SK-N-SH (cell line): Measurements from ENCODE around the gene MBD3L4. TPM values are rescaled to one million over a fixed set of nuclear protein-coding genes. Genes with fewer than 3 reads are reported as not detected.
A peak's percentile ranks its signal among the peaks of the same experiment; 100 is the strongest.

ENCODE experiments used
- CTCF ChIA-PET: fragments of 300-600, 350-600 bp; formaldehyde crosslinking; extraction: SDS; loops from one replicate; lab custom pipeline; 2021; lab: Yijun Ruan, JAX
- POLR2A ChIA-PET: fragments of 350-600 bp; sonication (Branson Sonifier 250); formaldehyde crosslinking; extraction: SDS; loops from one replicate; lab custom pipeline; 2020; ENCODE audit warnings: antibody characterized with exemption, inconsistent platforms; lab: Yijun Ruan, JAX
- DNase-seq: peaks from one replicate; pipeline ENCODE4 v3.0.0; 2012
- H2AFZ ChIP-seq: fragments of 200-600 bp; sonication (generic); 2 replicates; pipeline ENCODE4 v1.8.1; 2016; ENCODE audit warnings: antibody characterized with exemption, mild to moderate bottlenecking, low read depth
- H3F3A ChIP-seq: fragments of 200-600 bp; sonication (generic); replicated peaks from 2 replicates; pipeline ENCODE3; 2016; ENCODE audit warnings: antibody characterized with exemption, mild to moderate bottlenecking; ENCODE audit not compliant: insufficient read depth
- H3K27ac ChIP-seq, 2 experiments: fragments of 200-500 bp in 1 of 2; fragments of 200-600 bp in 1 of 2; sonication (Bioruptor generic) in 1 of 2; sonication (generic), shearing (Covaris generic) in 1 of 2; 2 replicates each; pipeline versions ENCODE4 v1.5.1 to v1.6.1; 2014 to 2016; ENCODE audit warnings: low read depth in 2 of 2, inconsistent platforms in 1 of 2, low read length in 1 of 2, mild to moderate bottlenecking in 1 of 2, mixed read lengths in 1 of 2
- H3K27me3 ChIP-seq: fragments of 200-600 bp; sonication (generic), shearing (Covaris generic); 2 replicates; pipeline ENCODE4 v1.6.1; 2016; ENCODE audit warnings: mixed run types; ENCODE audit not compliant: insufficient read depth
- H3K36me3 ChIP-seq, 2 experiments: fragments of 200-500 bp in 1 of 2; fragments of 200-600 bp in 1 of 2; sonication (Bioruptor generic) in 1 of 2; sonication (generic) in 1 of 2; replicated peaks in 1 of 2; 2 replicates each; pipeline versions ENCODE3 to v1.5.1; 2014 to 2016; ENCODE audit warnings: low read length in 1 of 2, mild to moderate bottlenecking in 1 of 2; ENCODE audit not compliant: insufficient read depth in 2 of 2, control insufficient read depth in 1 of 2
- H3K4me1 ChIP-seq, 2 experiments: fragments of 200-500 bp in 1 of 2; fragments of 200-600 bp in 1 of 2; sonication (Bioruptor generic) in 1 of 2; sonication (generic), shearing (Covaris generic) in 1 of 2; 2 replicates each; pipeline versions ENCODE4 v1.5.1 to v1.6.1; 2014 to 2016; ENCODE audit warnings: low read depth in 1 of 2, low read length in 1 of 2, mixed run types in 1 of 2; ENCODE audit not compliant: insufficient read depth in 2 of 2, control insufficient read depth in 1 of 2
- H3K4me2 ChIP-seq: fragments of 200-600 bp; sonication (generic), shearing (Covaris generic); 2 replicates; pipeline ENCODE4 v1.6.1; 2017; ENCODE audit warnings: mixed run types
- H3K4me3 ChIP-seq, 2 experiments: fragments of 200-500 bp in 1 of 2; fragments of 200-600 bp in 1 of 2; sonication (Bioruptor generic) in 1 of 2; sonication (generic), shearing (Covaris generic) in 1 of 2; 2 replicates each; pipeline versions ENCODE4 v1.5.1 to v1.8.1; 2014 to 2016; ENCODE audit warnings: low read depth in 2 of 2, inconsistent platforms in 1 of 2, low read length in 1 of 2, mild to moderate bottlenecking in 1 of 2, mixed read lengths in 1 of 2, moderate library complexity in 1 of 2
- H3K79me2 ChIP-seq: fragments of 200-600 bp; sonication (generic); 2 replicates; pipeline ENCODE4 v1.8.1; 2017; ENCODE audit warnings: mild to moderate bottlenecking; ENCODE audit not compliant: insufficient read depth
- H3K9ac ChIP-seq: fragments of 200-600 bp; sonication (generic); 2 replicates; pipeline ENCODE4 v1.6.1; 2017; ENCODE audit warnings: mixed run types
- H3K9me2 ChIP-seq: fragments of 200-600 bp; sonication (generic); 2 replicates; pipeline ENCODE4 v1.6.1; 2017; ENCODE audit warnings: mixed run types
- H3K9me3 ChIP-seq: fragments of 200-600 bp; sonication (generic); 2 replicates; pipeline ENCODE4 v1.6.1; 2017; ENCODE audit warnings: mixed run types, mild to moderate bottlenecking, moderate library complexity
- H4K20me1 ChIP-seq: fragments of 200-600 bp; sonication (generic); 2 replicates; pipeline ENCODE4 v1.6.1; 2017; ENCODE audit warnings: mild to moderate bottlenecking, mixed run types; ENCODE audit not compliant: insufficient read depth
- CHD2 ChIP-seq: fragments of 150-350 bp; IDR thresholded peaks from 2 replicates; pipeline ENCODE4 v1.6.1; 2018; ENCODE audit warnings: low read length; ENCODE audit not compliant: partially characterized antibody
- ELF1 ChIP-seq: IDR thresholded peaks from 2 replicates; pipeline ENCODE4 v1.4.0; 2012
- EP300 ChIP-seq, 2 experiments: IDR thresholded peaks; 2 replicates each; pipeline versions ENCODE4 v1.4.0 to v1.6.1; 2012; ENCODE audit warnings: borderline replicate concordance in 1 of 2, low read depth in 1 of 2, low read length in 1 of 2
- EZH2phosphoT487 ChIP-seq: fragments of 200-600 bp; sonication (generic); IDR thresholded peaks from 2 replicates; pipeline ENCODE4 v1.6.1; 2017; ENCODE audit warnings: low read depth, mixed run types, mild to moderate bottlenecking, antibody characterized with exemption, moderate library complexity, borderline replicate concordance
- FOSL2 ChIP-seq: IDR thresholded peaks from 2 replicates; pipeline ENCODE4 v1.4.0; 2012; ENCODE audit warnings: low read depth, mild to moderate bottlenecking, moderate library complexity, borderline replicate concordance
- FOXJ3 ChIP-seq: sonication (generic); formaldehyde crosslinking; IDR thresholded peaks from 2 replicates; pipeline ENCODE4 v1.5.1; 2020; ENCODE audit warnings: mild to moderate bottlenecking, missing genetic modification reagents
- GABPA ChIP-seq: IDR thresholded peaks from 2 replicates; pipeline ENCODE4 v1.4.0; 2012; ENCODE audit warnings: low read depth, mild to moderate bottlenecking
- MEF2A ChIP-seq: IDR thresholded peaks from 2 replicates; pipeline ENCODE4 v1.4.0; 2012; ENCODE audit warnings: low read depth, borderline replicate concordance
- NFIC ChIP-seq: IDR thresholded peaks from 2 replicates; pipeline ENCODE4 v1.4.0; 2012; ENCODE audit warnings: borderline replicate concordance
- PBX3 ChIP-seq: IDR thresholded peaks from 2 replicates; pipeline ENCODE4; 2012
- POLR2AphosphoS5 ChIP-seq: IDR thresholded peaks from 2 replicates; pipeline ENCODE4 v1.6.1; 2012; ENCODE audit warnings: low read depth, low read length
- RAD21 ChIP-seq: IDR thresholded peaks from 2 replicates; pipeline ENCODE4 v1.6.1; 2012; ENCODE audit warnings: mild to moderate bottlenecking, low read length
- RCOR1 ChIP-seq: fragments of 150-350 bp; IDR thresholded peaks from 2 replicates; pipeline ENCODE4 v1.6.1; 2017; ENCODE audit warnings: antibody characterized with exemption, low read length
- RFX5 ChIP-seq: IDR thresholded peaks from 2 replicates; pipeline ENCODE4 v1.6.1; 2012; ENCODE audit warnings: mild to moderate bottlenecking, improper control_type of control experiment, low read length
- RXRA ChIP-seq: IDR thresholded peaks from 2 replicates; pipeline ENCODE4 v1.4.0; 2012; ENCODE audit warnings: low read depth, mild to moderate bottlenecking, borderline replicate concordance
- SIN3A ChIP-seq: IDR thresholded peaks from 2 replicates; pipeline ENCODE4 v1.6.1; 2012; ENCODE audit warnings: low read depth, mild to moderate bottlenecking, low read length, moderate library complexity, borderline replicate concordance
- SMC3 ChIP-seq: IDR thresholded peaks from 2 replicates; pipeline ENCODE4 v1.6.1; 2012; ENCODE audit warnings: low read depth, low read length, improper control_type of control experiment
- TCF12 ChIP-seq: IDR thresholded peaks from 2 replicates; pipeline ENCODE4 v1.4.0; 2012
- TEAD4 ChIP-seq: IDR thresholded peaks from 2 replicates; pipeline ENCODE4 v1.4.0; 2012; ENCODE audit warnings: mild to moderate bottlenecking, borderline replicate concordance; ENCODE audit not compliant: insufficient read depth
- YY1 ChIP-seq: IDR thresholded peaks from 2 replicates; pipeline ENCODE4 v1.4.0; 2012; ENCODE audit warnings: low read depth, mild to moderate bottlenecking
- WGBS: methylation state at CpG from one replicate; pipeline ENCODE4 v1.1.6; 2017; ENCODE audit warnings: low lambda C conversion rate; 5-methylcytosine and 5-hydroxymethylcytosine counted together
- polyA plus RNA-seq, 3 experiments: library from polyadenylated mRNA; depleted of rRNA; stranded (reverse); fragments of >200 nt; gene quantifications; 2 replicates each; pipeline ENCODE4 v1.2.3, GENCODE V29; 2012
- TF ChIP-seq, protein P1 (sequence below): IDR thresholded peaks from 2 replicates; pipeline ENCODE4 v1.4.0; 2012; ENCODE audit warnings: low read depth, borderline replicate concordance
- TF ChIP-seq, protein P2 (sequence below): fragments of 150-350 bp; IDR thresholded peaks from 2 replicates; pipeline ENCODE4 v1.6.1; 2016; ENCODE audit warnings: mild to moderate bottlenecking, low read depth, low read length

The MBD3L4 gene
- polyA plus RNA-seq, 1 of the 3 experiments (the other 2 are of a cell fraction), result not detected

GRCh38 chr19:7069904-7070226, 29.9 kb upstream of the MBD3L4 start:
- H3K27me3 ChIP-seq, result peaks cover 4% of the 10 kb centered on the region; the same call in 1 of the 2 replicates
- H3K4me1 ChIP-seq, result peaks cover 3 to 4% of the 10 kb centered on the region in 2 experiments; a peak in 2 of 4 replicates
- CTCF ChIA-PET, result interaction anchor here (1.6 to 2.5 kb wide), 2 partner anchors 32 to 271 kb away, joined by 4 to 8 read pairs; no protein-coding TSS in a partner anchor
- DNase-seq, result no peak
- H3K36me3 ChIP-seq, result peaks cover 21 to 41% of the 10 kb centered on the region in 2 experiments
- peak overlapping the region; percentile 82 to 85 for H3K27ac ChIP-seq
- peak overlapping the region; percentile 79 for H3K4me2 ChIP-seq
- POLR2A ChIA-PET, result interaction anchor here (0.6 to 1.9 kb wide), 5 partner anchors 8 to 289 kb away, joined by 3 to 15 read pairs (median 4); no protein-coding TSS in a partner anchor
- H3K79me2 ChIP-seq, result peaks cover 18% of the 10 kb centered on the region
- peak overlapping the region; percentile 84 to 86 for H3K4me3 ChIP-seq
- 0% methylated on average over 4 of the region's 12 CpGs for WGBS
- H3K9me2 ChIP-seq, result no peaks in the 10 kb centered on the region
- H2AFZ ChIP-seq, result peak overlapping the region; percentile 90
- H4K20me1 ChIP-seq, result no peaks in the 10 kb centered on the region
- peaks cover 12% of the 10 kb centered on the region for H3F3A ChIP-seq
- H3K9me3 ChIP-seq, result no peaks in the 10 kb centered on the region
- TF ChIP-seq NFIC (no peak), RCOR1 (no peak), POLR2AphosphoS5 (no peak), RAD21 (no peak), TEAD4 (no peak), RXRA (no peak), EP300 (IDR thresholded peaks at IDR 0.05; ENCODE audit: borderline replicate concordance in 1 of 2, low read depth in 1 of 2, low read length in 1 of 2) (no peak)
- TF ChIP-seq, protein P1, sequence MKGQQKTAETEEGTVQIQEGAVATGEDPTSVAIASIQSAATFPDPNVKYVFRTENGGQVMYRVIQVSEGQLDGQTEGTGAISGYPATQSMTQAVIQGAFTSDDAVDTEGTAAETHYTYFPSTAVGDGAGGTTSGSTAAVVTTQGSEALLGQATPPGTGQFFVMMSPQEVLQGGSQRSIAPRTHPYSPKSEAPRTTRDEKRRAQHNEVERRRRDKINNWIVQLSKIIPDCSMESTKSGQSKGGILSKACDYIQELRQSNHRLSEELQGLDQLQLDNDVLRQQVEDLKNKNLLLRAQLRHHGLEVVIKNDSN, result no peak
- TF ChIP-seq, protein P2, sequence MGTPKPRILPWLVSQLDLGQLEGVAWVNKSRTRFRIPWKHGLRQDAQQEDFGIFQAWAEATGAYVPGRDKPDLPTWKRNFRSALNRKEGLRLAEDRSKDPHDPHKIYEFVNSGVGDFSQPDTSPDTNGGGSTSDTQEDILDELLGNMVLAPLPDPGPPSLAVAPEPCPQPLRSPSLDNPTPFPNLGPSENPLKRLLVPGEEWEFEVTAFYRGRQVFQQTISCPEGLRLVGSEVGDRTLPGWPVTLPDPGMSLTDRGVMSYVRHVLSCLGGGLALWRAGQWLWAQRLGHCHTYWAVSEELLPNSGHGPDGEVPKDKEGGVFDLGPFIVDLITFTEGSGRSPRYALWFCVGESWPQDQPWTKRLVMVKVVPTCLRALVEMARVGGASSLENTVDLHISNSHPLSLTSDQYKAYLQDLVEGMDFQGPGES, result no peak
- H3K9ac ChIP-seq, result peak overlapping the region; percentile 83

DNA sequence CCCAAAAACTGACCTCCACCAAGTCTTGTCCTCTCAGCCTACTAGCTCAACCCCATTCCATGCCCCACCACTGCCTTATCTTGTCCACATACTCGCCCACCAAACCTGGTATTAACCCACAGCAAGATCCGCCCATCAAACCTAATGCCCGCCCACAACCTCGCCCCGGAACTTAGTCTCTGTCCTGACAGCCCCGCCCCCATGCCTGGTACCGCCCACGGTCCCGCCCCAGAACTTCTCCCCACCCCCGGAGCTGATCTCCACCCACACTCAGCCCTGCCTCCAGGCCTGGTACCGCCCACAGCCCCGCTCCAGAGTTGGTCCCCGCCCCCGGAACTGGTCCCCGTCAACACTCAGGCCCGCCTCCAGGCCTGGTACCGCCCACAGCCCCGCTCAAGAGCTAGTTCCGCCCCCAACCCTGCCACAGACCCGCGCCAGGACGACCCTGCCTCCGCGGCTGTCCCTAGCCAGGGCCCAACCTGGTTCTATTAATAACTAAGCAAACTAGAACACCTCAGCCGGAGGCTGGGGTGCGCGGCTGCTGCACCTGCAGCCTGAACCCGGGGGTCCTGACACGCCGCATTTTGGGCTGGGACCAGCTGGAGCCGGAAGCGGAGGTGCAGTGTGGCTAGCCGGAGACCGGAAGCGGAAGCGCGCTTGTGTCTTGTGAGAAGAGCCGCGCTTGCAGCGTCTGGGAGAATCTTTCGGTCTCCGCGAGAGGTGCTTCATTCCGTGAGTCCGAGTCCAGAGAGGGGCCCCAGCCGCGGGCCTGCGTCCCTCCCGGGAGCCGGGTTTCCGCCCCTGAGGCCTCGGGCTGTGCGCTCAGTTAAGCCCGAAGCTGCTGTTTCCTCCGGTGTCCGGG, 29.3 kb upstream of the MBD3L4 start, which contains the start of gene ZNF557:
ZNF557 (plus strand) TSS at position 662 of the 862 bp plus-strand sequence. CDS start 5,372 bp downstream, outside the sequence.
- Histone ChIP-seq H3K27ac (peak within 1 kb of the TSS; percentile 82 to 85), H3K4me1 (peaks cover 3 to 4% of the 10 kb centered on the region in 2 experiments; a peak in 2 of 4 replicates), H3K27me3 (peaks cover 4% of the 10 kb centered on the region; the same call in 1 of the 2 replicates), H3K79me2 (peaks cover 18% of the 10 kb centered on the region), H3K9me2 (no peaks in the 10 kb centered on the region), H3F3A (peaks cover 12% of the 10 kb centered on the region), H3K9ac (peak within 1 kb of the TSS; percentile 83), H4K20me1 (no peaks in the 10 kb centered on the region), H3K36me3 (peaks cover 18 to 39% of the 10 kb centered on the region in 2 experiments), H3K4me3 (peak within 1 kb of the TSS; percentile 84 to 86), H3K9me3 (no peaks in the 10 kb centered on the region), H3K4me2 (peak within 1 kb of the TSS; percentile 79), H2AFZ (peak within 1 kb of the TSS; percentile 90)
- CTCF ChIA-PET, result interaction anchor here (1.6 to 2.5 kb wide), 2 partner anchors 33 to 272 kb away, joined by 4 to 8 read pairs; no protein-coding TSS in a partner anchor
- WGBS, result under 1% methylated on average over 42 of the region's 56 CpGs
- POLR2A ChIA-PET, result interaction anchor here (0.6 to 1.9 kb wide), 9 partner anchors 9 to 1066 kb away, joined by 3 to 15 read pairs (median 4); partner anchors contain the start of gene GPR108
- peak; percentile 97 for DNase-seq
- no peak for TF ChIP-seq MEF2A
- no peak for TF ChIP-seq SMC3
- peak; percentile 19; the same call in 1 of the 2 replicates for TF ChIP-seq PBX3
- peak; percentile 46; the same call in 1 of the 2 replicates for TF ChIP-seq YY1
- TF ChIP-seq TEAD4, result no peak
- no peak; the same call in 1 of the 2 replicates for TF ChIP-seq SIN3A
- TF ChIP-seq RFX5, result no peak
- no peak for TF ChIP-seq RCOR1
- TF ChIP-seq RXRA, result no peak
- TF ChIP-seq TCF12, result no peak
- TF ChIP-seq EZH2phosphoT487, result no peak
- TF ChIP-seq FOXJ3 (CRISPR knock-in tag), result no peak
- TF ChIP-seq CHD2, result peak; percentile 41
- no peak for TF ChIP-seq NFIC
- peak; percentile 90 for TF ChIP-seq POLR2AphosphoS5
- TF ChIP-seq GABPA, result peak; percentile 95
- TF ChIP-seq FOSL2, result no peak
- TF ChIP-seq, protein P1, result 0 out of 2 replicates have a peak, but pooled peaks have one; percentile 23
- peak; percentile 95 for TF ChIP-seq ELF1
